ENCODE measurements around the gene SHB.
"Not testable (repeated sequence)": the region's sequence is repeated elsewhere in the genome, so short reads cannot be mapped to it uniquely, and the experiment has no call there.

SHB gene

GRCh38 chr9:37966412-37967013 lies 102.5 kb downstream of the SHB start:
- no peak for DNase-seq

GRCh38 chr9:37965676-37966345 lies 103.2 kb downstream of the SHB start:
- not testable (repeated sequence) for DNase-seq

GRCh38 chr9:37965116-37965515 lies 103.9 kb downstream of the SHB start:
- no peak for DNase-seq

- DNase-seq, result no peak
Measured at GRCh38 chr9:37964740-37965081, 104.3 kb downstream of the SHB start.

- DNase-seq, result no peak
Measured at GRCh38 chr9:37963936-37964739, 104.9 kb downstream of the SHB start.

GRCh38 chr9:37961351-37961750 lies 107.7 kb downstream of the SHB start:
- no peak for DNase-seq

GRCh38 chr9:37960631-37961030 lies 108.4 kb downstream of the SHB start:
- DNase-seq, result no peak

GRCh38 chr9:37959976-37960375 lies 109.1 kb downstream of the SHB start:
- no peak for DNase-seq

- no peak for DNase-seq
Measured at GRCh38 chr9:37958154-37958553, 110.9 kb downstream of the SHB start.

GRCh38 chr9:37957664-37957953 lies 111.4 kb downstream of the SHB start:
- no peak for DNase-seq

GRCh38 chr9:37956904-37957663 lies 111.9 kb downstream of the SHB start:
- no peak for DNase-seq

- DNase-seq, result no peak
Measured at GRCh38 chr9:37956423-37956820, 112.6 kb downstream of the SHB start.

GRCh38 chr9:37955781-37956422 lies 113.1 kb downstream of the SHB start:
- DNase-seq, result no peak

- DNase-seq, result no peak
Measured at GRCh38 chr9:37954581-37954981, 114.4 kb downstream of the SHB start.

- DNase-seq, result no peak
Measured at GRCh38 chr9:37953775-37954437, 115.1 kb downstream of the SHB start.

- no peak for DNase-seq
Measured at GRCh38 chr9:37953206-37953774, 115.7 kb downstream of the SHB start.

- DNase-seq, result no peak
Measured at GRCh38 chr9:37952731-37953130, 116.3 kb downstream of the SHB start.

GRCh38 chr9:37951671-37952449 lies 117.2 kb downstream of the SHB start:
- no peak for DNase-seq

GRCh38 chr9:37950561-37950960 lies 118.5 kb downstream of the SHB start:
- DNase-seq, result no peak

- no peak for DNase-seq
Measured at GRCh38 chr9:37949576-37949975, 119.5 kb downstream of the SHB start.

- no peak for DNase-seq
Measured at GRCh38 chr9:37948417-37948980, 120.5 kb downstream of the SHB start.
